HG03108 (cell line): ENCODE results near the gene SP100.

Experiments
- ATAC-seq: cut with Tn5 transposase; IDR thresholded peaks from one replicate; pipeline ENCODE4 v1.9.1; 2021; ENCODE audit warnings: moderate library complexity; ENCODE audit not compliant: unreplicated experiment

The SP100 gene

GRCh38 chr2:230537531-230537976, 121.6 kb downstream of the SP100 start:
- ATAC-seq = peak; percentile 74

GRCh38 chr2:230540332-230540731, 124.3 kb downstream of the SP100 start:
- no peak for ATAC-seq

- ATAC-seq = peak; percentile 76
Observed at GRCh38 chr2:230541934-230542380, 126.0 kb downstream of the SP100 start.

- no peak for ATAC-seq
Observed at GRCh38 chr2:230542751-230543150, 126.8 kb downstream of the SP100 start.

GRCh38 chr2:230552181-230552580, 136.2 kb downstream of the SP100 start:
- no peak for ATAC-seq

- ATAC-seq = no peak
Observed at GRCh38 chr2:230557065-230557464, 141.1 kb downstream of the SP100 start.

- ATAC-seq = no peak
Observed at GRCh38 chr2:230564805-230565779, 149.1 kb downstream of the SP100 start.

GRCh38 chr2:230569298-230569697, 153.3 kb downstream of the SP100 start:
- no peak for ATAC-seq

- no peak for ATAC-seq
Observed at GRCh38 chr2:230570987-230571386, 155.0 kb downstream of the SP100 start.

DNA sequence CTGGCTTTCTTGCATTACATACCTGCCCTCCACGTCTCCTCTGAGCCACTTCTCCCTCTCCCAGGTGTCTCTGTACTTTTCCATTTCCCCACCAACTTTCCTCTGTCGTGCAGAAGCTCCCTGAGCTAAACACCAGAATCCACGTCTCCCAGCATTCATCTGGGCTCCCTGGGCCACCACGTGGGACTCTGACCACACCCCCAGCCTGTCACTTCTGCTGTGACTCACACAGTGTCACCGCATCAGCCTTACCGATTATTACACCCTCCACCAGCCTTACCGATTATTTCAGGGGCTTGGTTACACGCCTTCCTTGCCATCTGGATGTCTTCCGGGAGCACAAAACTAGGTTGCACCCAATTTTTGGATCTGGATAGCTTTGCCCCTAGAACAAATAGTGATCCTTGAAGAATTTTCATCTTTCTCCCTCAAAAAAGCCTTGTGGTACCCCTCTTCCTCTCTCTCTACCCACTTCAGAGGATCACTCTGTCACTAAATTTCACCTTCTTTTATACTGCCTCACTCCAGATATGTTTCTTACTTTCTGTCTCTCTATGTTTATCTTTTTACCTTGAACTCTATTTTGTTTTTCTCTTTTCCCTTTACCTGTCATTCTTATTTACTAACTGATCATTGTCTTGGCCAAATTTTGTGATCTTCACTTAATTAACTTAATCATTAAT, 159.8 kb downstream of the SP100 start:
- no peak for ATAC-seq

DNA sequence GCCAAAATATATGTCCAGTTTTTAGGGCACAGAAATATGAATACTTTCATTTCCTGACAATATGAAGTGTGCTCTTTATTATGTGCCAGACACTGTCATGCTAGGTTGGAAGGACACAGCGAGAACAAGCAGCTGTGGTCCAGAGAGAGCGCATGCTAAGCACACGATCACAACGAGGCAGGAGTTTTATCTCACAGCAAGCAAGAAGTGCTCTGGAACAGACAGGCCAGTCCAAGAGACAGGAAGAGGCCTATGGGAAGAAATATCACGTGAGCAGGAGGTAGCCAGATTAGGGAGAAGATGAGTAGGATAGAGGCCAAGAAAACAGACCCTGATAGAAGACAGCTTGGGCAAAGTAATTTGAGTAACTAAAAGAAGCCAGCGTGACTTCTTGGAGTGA, 161.1 kb downstream of the SP100 start:
- ATAC-seq = no peak

DNA sequence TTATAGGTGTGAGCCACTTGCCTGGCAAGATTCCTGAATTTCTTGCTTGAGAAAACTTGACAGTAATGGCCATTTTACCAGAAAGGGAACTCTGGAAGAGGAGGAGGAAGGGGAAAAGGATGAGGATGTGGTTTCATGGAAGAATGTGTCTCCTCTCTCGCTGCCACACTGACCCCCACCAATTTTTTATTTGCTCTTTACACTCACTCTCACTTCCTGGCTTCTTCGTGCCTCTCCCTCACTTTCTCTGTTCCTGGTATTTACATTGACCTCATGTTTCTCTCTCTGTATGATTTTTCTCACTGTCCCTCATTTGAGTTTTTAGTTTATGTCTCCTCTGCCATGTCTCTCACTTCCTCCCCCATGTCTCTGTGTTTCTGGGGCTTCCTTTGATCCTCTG, 162.1 kb downstream of the SP100 start:
- ATAC-seq = no peak

GRCh38 chr2:230582851-230583283, 166.9 kb downstream of the SP100 start:
- peak; percentile 46 for ATAC-seq

DNA sequence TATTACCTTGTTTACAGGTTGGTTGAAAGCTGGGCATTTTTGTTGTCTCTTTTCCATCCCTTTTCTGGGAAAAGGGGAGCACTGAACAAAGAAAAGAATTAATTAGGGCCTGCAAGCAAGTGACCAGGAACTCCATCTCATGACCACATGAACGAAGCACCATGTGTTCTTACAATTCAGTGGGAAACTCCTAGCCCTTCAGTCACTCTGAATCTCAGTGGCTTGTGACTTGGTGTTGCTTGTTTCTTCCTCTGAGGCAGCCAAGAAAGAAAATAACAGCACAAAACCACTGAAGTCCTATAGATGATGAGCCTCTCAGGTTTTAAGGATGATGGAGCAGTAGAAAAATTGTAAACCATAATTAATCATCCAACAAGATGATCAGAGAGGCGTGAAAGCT, 167.6 kb downstream of the SP100 start:
- no peak for ATAC-seq

GRCh38 chr2:230586328-230586982, 170.5 kb downstream of the SP100 start:
- no peak for ATAC-seq

DNA sequence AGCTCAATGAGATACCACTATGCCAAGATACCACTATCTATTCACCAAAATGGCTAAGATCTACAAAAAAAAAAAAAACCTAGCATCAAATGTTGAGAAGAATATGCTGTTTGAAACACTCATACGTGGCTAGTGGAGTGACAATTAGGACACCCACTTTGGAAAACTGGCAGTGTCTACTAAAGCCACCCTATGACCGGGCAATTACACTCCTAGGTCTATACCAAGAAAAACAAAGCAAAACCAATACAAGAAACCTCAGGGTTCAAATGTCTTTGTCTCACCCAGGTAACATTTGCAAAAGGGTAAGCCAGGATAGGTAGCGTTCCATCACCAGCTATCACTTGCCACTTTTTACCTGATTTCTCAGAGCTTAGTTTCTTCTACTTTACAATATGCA, 173.0 kb downstream of the SP100 start:
- peak; percentile 1 for ATAC-seq

DNA sequence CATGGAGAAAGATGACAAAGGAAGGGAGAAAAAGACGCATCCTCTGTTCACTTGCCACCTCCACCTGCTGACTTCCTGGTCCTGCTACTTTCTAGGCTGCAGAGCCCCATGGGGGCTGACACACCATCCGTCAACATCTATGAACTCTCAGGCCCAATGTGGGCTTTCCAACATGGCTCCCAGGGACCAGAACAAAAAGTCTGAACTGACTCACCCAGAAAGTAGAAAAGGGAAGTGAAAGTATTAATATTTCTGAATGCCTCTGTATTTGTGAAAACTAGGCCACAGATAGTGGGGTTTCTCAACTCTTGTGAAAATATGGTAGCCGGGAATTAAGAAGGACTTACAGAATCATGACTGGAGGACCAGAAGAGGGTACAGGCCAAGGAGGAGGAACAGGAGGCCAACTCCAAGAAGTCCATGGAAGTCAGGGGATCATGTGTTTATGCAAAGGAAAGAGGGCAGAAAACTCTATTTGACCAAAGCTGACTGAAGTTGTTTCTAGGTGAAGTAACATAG, 173.6 kb downstream of the SP100 start:
- ATAC-seq = peak; percentile 94

DNA sequence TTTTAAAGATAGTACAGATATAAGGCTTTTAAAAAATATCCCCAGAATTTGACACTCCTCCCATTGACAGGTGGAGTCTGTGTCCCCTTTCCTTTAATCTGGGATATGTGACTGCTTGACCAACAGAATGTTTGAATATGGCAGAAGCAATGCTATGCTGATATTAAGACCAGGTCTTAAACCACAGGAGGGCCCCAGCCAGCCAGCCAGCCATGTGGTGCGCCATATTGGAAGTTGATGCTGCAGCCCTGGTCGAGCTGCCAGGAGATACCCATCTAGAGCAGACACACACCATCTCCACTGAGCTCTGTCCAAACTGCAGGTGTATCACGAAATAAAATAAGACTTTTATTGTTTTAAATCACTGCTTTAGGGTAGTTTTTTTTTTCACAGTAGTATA, 174.3 kb downstream of the SP100 start:
- no peak for ATAC-seq

DNA sequence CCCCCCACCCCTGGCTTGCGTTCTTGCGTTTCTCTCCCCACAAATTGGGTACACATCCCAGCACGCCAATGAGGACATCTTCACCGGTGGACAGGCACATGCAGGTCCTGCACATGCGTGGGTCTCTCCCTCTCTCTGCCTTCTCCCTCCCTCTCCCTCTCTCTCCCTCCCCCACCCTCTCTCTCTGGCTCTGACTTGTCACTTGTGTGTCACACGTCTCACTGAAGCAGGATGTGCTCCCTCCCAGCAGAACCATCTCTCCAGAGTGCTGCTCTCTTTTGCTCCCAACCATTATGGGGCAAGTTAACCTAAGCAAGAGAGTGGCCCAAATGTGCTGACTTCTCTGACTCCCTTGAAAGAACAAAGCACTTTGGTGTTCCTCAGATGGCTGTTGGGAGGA, 175.8 kb downstream of the SP100 start:
- no peak for ATAC-seq

GRCh38 chr2:230592775-230593174, 176.8 kb downstream of the SP100 start:
- ATAC-seq = no peak
